GM23338 (cell line): ENCODE data around the gene MRM2. TPM values are rescaled to one million over a fixed set of nuclear protein-coding genes. Genes with fewer than 3 reads are reported as not detected.

Source experiments
- ATAC-seq: fragments of 200-7000 bp; cut with Tn5 transposase; 3 replicates; pipeline ENCODE4 v1.9.1; 2020
- DNase-seq: peaks from one replicate; pipeline ENCODE4 v3.0.0-alpha.2; 2015; ENCODE audit warnings: low spot score
- H2AFZ ChIP-seq: fragments of 200-600 bp; sonication (generic); 2 replicates; pipeline ENCODE4 v1.8.0; 2016; ENCODE audit warnings: antibody characterized with exemption, mild to moderate bottlenecking, moderate library complexity
- H3F3A ChIP-seq: fragments of 200-600 bp; sonication (generic); replicated peaks from 2 replicates; pipeline ENCODE4 v1.8.0; 2017; ENCODE audit warnings: antibody characterized with exemption, mixed run types, low read depth
- H3K27ac ChIP-seq: fragments of 200-600 bp; sonication (generic); 2 replicates; pipeline ENCODE4 v1.6.1; 2016; ENCODE audit warnings: low read depth
- H3K27me3 ChIP-seq: fragments of 200-600 bp; sonication (generic); 2 replicates; pipeline ENCODE4 v1.8.0; 2016; ENCODE audit warnings: mild to moderate bottlenecking, mixed run types, moderate library complexity; ENCODE audit not compliant: insufficient read depth
- H3K36me3 ChIP-seq: fragments of 200-600 bp; sonication (generic); 2 replicates; pipeline ENCODE4 v1.8.0; 2016; ENCODE audit warnings: mild to moderate bottlenecking; ENCODE audit not compliant: insufficient read depth
- H3K4me1 ChIP-seq: fragments of 200-600 bp; sonication (generic); 2 replicates; pipeline ENCODE4 v1.8.0; 2016; ENCODE audit warnings: mild to moderate bottlenecking, moderate library complexity; ENCODE audit not compliant: insufficient read depth
- H3K4me2 ChIP-seq: fragments of 200-600 bp; sonication (generic); 2 replicates; pipeline ENCODE4 v1.7.1; 2017; ENCODE audit warnings: mixed run types
- H3K4me3 ChIP-seq: fragments of 200-600 bp; sonication (generic); 2 replicates; pipeline ENCODE4 v1.6.1; 2016; ENCODE audit warnings: mixed run types
- H3K79me2 ChIP-seq: fragments of 200-600 bp; sonication (generic); replicated peaks from 2 replicates; pipeline ENCODE4 v1.8.0; 2017; ENCODE audit warnings: mild to moderate bottlenecking; ENCODE audit not compliant: insufficient read depth
- H3K9me2 ChIP-seq: fragments of 200-600 bp; sonication (generic); 2 replicates; pipeline ENCODE4 v1.8.0; 2017; ENCODE audit not compliant: insufficient read depth
- H4K20me1 ChIP-seq: fragments of 200-600 bp; sonication (generic); replicated peaks from 2 replicates; pipeline ENCODE4 v1.8.0; 2017; ENCODE audit warnings: mild to moderate bottlenecking; ENCODE audit not compliant: insufficient read depth
- H3K27ac Mint-ChIP-seq: 2 replicates; pipeline ENCODE4 v1.8.0; 2020; ENCODE audit warnings: inconsistent platforms, mild to moderate bottlenecking, moderate library complexity, mixed read lengths
- H3K27me3 Mint-ChIP-seq: 3 replicates; pipeline ENCODE4 v1.8.0; 2022; ENCODE audit warnings: low read depth, mild to moderate bottlenecking, moderate library complexity, mixed read lengths, inconsistent platforms; ENCODE audit not compliant: insufficient read depth, poor library complexity
- H3K36me3 Mint-ChIP-seq: 3 replicates; pipeline ENCODE4 v1.8.0; 2021; ENCODE audit warnings: low read depth, mild to moderate bottlenecking, inconsistent platforms, moderate library complexity, mixed read lengths
- H3K4me1 Mint-ChIP-seq: 3 replicates; pipeline ENCODE4 v1.8.0; 2020; ENCODE audit warnings: mild to moderate bottlenecking, inconsistent platforms, mixed read lengths
- H3K4me3 Mint-ChIP-seq: 3 replicates; pipeline ENCODE4 v1.8.0; 2021; ENCODE audit warnings: moderate library complexity, mild to moderate bottlenecking, inconsistent platforms, mixed read lengths
- H3K9me3 Mint-ChIP-seq: 3 replicates; pipeline ENCODE4 v1.8.0; 2020; ENCODE audit warnings: moderate library complexity, mild to moderate bottlenecking, inconsistent platforms, mixed read lengths
- CREB1 ChIP-seq: fragments of 250-450 bp; sonication (Bioruptor Pico); IDR thresholded peaks from 2 replicates; pipeline ENCODE4 v1.5.0; 2020; ENCODE audit warnings: low read depth, mild to moderate bottlenecking, moderate library complexity
- EZH2 ChIP-seq: fragments of 200-600 bp; sonication (generic); IDR thresholded peaks from one replicate; pipeline ENCODE4 v1.8.0; 2017; ENCODE audit warnings: antibody characterized with exemption, mild to moderate bottlenecking, low read depth; ENCODE audit not compliant: unreplicated experiment
- JUNB ChIP-seq: IDR thresholded peaks from one replicate; pipeline ENCODE4 v1.6.1; 2016; ENCODE audit warnings: antibody characterized with exemption; ENCODE audit not compliant: unreplicated experiment
- NANOG ChIP-seq: IDR thresholded peaks from 2 replicates; pipeline ENCODE4 v1.6.1; 2016; ENCODE audit warnings: antibody characterized with exemption, borderline replicate concordance
- POLR2AphosphoS5 ChIP-seq: IDR thresholded peaks from 2 replicates; pipeline ENCODE4 v1.6.1; 2016; ENCODE audit warnings: antibody characterized with exemption, low read depth
- STAT1 ChIP-seq: IDR thresholded peaks from one replicate; pipeline ENCODE4 v1.6.1; 2016; ENCODE audit warnings: antibody characterized with exemption; ENCODE audit not compliant: unreplicated experiment
- ZNF114 ChIP-seq: fragments of 250-450 bp; sonication (Bioruptor Pico); IDR thresholded peaks from 2 replicates; pipeline ENCODE4 v1.5.0; 2020; ENCODE audit warnings: mild to moderate bottlenecking, moderate library complexity
- polyA plus RNA-seq: library from polyadenylated mRNA; unstranded; fragments of >200 nt; fragmentation: Nextera tagmentation; extraction: Ambion mirVana; gene quantifications from 2 replicates; pipeline ENCODE4 v1.2.1, GENCODE V29; 2016
- total RNA-seq: library from RNA; depleted of rRNA; stranded (reverse); fragments of >200 nt; shearing (Covaris generic); gene quantifications from 2 replicates; pipeline ENCODE4 v1.2.3, GENCODE V29; 2014
- TF ChIP-seq, protein P1 (sequence below): IDR thresholded peaks from one replicate; pipeline ENCODE4 v1.6.1; 2018; ENCODE audit warnings: antibody characterized with exemption; ENCODE audit not compliant: unreplicated experiment
- TF ChIP-seq, protein P2 (sequence below): IDR thresholded peaks from 2 replicates; pipeline ENCODE4 v1.6.1; 2016; ENCODE audit warnings: antibody characterized with exemption
- TF ChIP-seq, protein P3 (sequence below), 2 experiments: fragments of 200-600 bp in 1 of 2; sonication (generic) in 1 of 2; conservative IDR thresholded peaks; 2 replicates each; pipeline versions ENCODE4 v1.5.1 to v1.6.1; 2016 to 2017; ENCODE audit warnings: antibody characterized with exemption in 2 of 2, low read depth in 2 of 2, mild to moderate bottlenecking in 2 of 2, moderate library complexity in 1 of 2
- TF ChIP-seq, protein P4 (sequence below): fragments of 250-450 bp; sonication (Bioruptor Pico); IDR thresholded peaks from 2 replicates; pipeline ENCODE4 v1.5.0; 2020; ENCODE audit warnings: mild to moderate bottlenecking, moderate library complexity

MRM2 gene
- total and polyA plus RNA-seq, 2 experiments from 2014 or later: 30.0 to 37.8 TPM

DNA sequence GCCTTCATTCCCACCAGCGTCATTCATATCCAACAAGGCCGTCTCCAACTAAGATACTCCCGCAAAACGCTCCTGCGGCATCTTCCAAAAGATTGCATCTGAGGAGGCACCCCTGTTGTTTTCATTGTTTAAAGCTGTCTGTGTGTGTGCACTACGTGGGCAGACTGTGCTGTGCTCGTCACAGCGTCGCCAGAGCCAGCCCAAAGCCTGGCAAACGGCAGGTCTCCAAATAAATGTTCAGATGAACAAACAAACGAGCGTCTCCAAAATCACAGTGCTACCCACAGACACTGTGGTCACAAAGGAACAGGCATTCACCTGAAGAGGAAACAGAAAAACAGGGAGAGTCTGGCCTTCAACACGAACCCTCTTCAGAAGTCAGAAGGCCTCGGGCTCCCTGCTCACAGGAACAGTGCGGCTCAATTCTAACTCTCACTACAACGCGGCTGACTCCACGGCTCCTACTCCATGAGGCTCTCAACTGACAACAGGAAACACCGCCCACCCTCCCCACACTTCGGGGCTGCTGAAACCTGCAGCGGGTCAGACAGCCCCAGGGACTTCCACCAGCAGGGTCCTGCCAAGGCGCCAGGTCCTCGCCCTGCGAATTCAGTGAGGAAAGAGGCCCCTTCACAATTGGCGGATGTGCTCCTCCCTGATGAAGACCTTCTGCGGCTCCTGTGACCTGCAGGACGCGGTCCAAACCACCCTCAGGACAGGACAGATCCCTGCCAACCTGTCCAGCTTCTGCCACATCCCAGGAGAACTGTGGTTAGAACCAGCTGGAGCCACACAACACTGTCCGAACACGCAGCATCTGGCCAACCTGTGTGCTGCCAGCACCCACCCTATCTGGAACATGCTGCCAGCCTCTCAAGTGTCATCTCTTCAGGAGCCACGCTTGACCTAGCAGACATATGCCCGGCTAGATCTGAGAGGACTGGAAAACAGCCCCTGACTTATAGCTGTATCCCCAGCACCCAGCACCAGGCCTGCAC is 45.3 kb downstream of the MRM2 start:
- Mint-ChIP-seq H3K27ac (no peak overlapping the region), H3K36me3 (peaks cover 58% of the 10 kb centered on the region), H3K9me3 (peaks cover 8% of the 10 kb centered on the region; the same call in 2 of the 3 replicates), H3K27me3 (peaks cover 9% of the 10 kb centered on the region), H3K4me1 (no peaks in the 10 kb centered on the region), H3K4me3 (no peak overlapping the region)
- no peaks in the 10 kb centered on the region for H3K9me2 ChIP-seq
- H4K20me1 ChIP-seq: 0 out of 2 replicates have a peak, but pooled peaks cover 7% of the 10 kb centered on the region
- no peak overlapping the region for H2AFZ ChIP-seq
- no peaks in the 10 kb centered on the region for H3K4me1 ChIP-seq
- no peaks in the 10 kb centered on the region for H3F3A ChIP-seq
- peaks cover 11% of the 10 kb centered on the region for H3K36me3 ChIP-seq
- H3K27ac ChIP-seq: no peak overlapping the region
- no peak for ATAC-seq
- no peak overlapping the region for H3K4me2 ChIP-seq
- TF ChIP-seq, protein P1, sequence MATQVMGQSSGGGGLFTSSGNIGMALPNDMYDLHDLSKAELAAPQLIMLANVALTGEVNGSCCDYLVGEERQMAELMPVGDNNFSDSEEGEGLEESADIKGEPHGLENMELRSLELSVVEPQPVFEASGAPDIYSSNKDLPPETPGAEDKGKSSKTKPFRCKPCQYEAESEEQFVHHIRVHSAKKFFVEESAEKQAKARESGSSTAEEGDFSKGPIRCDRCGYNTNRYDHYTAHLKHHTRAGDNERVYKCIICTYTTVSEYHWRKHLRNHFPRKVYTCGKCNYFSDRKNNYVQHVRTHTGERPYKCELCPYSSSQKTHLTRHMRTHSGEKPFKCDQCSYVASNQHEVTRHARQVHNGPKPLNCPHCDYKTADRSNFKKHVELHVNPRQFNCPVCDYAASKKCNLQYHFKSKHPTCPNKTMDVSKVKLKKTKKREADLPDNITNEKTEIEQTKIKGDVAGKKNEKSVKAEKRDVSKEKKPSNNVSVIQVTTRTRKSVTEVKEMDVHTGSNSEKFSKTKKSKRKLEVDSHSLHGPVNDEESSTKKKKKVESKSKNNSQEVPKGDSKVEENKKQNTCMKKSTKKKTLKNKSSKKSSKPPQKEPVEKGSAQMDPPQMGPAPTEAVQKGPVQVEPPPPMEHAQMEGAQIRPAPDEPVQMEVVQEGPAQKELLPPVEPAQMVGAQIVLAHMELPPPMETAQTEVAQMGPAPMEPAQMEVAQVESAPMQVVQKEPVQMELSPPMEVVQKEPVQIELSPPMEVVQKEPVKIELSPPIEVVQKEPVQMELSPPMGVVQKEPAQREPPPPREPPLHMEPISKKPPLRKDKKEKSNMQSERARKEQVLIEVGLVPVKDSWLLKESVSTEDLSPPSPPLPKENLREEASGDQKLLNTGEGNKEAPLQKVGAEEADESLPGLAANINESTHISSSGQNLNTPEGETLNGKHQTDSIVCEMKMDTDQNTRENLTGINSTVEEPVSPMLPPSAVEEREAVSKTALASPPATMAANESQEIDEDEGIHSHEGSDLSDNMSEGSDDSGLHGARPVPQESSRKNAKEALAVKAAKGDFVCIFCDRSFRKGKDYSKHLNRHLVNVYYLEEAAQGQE: no peak
- TF ChIP-seq STAT1 (no peak), CREB1 (CRISPR knock-in tag) (no peak), JUNB (no peak), NANOG (no peak), ZNF114 (no peak), POLR2AphosphoS5 (no peak), EZH2 (no peak)
- TF ChIP-seq, protein P2, sequence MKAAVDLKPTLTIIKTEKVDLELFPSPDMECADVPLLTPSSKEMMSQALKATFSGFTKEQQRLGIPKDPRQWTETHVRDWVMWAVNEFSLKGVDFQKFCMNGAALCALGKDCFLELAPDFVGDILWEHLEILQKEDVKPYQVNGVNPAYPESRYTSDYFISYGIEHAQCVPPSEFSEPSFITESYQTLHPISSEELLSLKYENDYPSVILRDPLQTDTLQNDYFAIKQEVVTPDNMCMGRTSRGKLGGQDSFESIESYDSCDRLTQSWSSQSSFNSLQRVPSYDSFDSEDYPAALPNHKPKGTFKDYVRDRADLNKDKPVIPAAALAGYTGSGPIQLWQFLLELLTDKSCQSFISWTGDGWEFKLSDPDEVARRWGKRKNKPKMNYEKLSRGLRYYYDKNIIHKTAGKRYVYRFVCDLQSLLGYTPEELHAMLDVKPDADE: no peak
- TF ChIP-seq, protein P3, sequence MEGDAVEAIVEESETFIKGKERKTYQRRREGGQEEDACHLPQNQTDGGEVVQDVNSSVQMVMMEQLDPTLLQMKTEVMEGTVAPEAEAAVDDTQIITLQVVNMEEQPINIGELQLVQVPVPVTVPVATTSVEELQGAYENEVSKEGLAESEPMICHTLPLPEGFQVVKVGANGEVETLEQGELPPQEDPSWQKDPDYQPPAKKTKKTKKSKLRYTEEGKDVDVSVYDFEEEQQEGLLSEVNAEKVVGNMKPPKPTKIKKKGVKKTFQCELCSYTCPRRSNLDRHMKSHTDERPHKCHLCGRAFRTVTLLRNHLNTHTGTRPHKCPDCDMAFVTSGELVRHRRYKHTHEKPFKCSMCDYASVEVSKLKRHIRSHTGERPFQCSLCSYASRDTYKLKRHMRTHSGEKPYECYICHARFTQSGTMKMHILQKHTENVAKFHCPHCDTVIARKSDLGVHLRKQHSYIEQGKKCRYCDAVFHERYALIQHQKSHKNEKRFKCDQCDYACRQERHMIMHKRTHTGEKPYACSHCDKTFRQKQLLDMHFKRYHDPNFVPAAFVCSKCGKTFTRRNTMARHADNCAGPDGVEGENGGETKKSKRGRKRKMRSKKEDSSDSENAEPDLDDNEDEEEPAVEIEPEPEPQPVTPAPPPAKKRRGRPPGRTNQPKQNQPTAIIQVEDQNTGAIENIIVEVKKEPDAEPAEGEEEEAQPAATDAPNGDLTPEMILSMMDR (conservative IDR thresholded peaks at IDR 0.05; ENCODE audit: low read depth in 2 of 2): no peak
- TF ChIP-seq, protein P4, sequence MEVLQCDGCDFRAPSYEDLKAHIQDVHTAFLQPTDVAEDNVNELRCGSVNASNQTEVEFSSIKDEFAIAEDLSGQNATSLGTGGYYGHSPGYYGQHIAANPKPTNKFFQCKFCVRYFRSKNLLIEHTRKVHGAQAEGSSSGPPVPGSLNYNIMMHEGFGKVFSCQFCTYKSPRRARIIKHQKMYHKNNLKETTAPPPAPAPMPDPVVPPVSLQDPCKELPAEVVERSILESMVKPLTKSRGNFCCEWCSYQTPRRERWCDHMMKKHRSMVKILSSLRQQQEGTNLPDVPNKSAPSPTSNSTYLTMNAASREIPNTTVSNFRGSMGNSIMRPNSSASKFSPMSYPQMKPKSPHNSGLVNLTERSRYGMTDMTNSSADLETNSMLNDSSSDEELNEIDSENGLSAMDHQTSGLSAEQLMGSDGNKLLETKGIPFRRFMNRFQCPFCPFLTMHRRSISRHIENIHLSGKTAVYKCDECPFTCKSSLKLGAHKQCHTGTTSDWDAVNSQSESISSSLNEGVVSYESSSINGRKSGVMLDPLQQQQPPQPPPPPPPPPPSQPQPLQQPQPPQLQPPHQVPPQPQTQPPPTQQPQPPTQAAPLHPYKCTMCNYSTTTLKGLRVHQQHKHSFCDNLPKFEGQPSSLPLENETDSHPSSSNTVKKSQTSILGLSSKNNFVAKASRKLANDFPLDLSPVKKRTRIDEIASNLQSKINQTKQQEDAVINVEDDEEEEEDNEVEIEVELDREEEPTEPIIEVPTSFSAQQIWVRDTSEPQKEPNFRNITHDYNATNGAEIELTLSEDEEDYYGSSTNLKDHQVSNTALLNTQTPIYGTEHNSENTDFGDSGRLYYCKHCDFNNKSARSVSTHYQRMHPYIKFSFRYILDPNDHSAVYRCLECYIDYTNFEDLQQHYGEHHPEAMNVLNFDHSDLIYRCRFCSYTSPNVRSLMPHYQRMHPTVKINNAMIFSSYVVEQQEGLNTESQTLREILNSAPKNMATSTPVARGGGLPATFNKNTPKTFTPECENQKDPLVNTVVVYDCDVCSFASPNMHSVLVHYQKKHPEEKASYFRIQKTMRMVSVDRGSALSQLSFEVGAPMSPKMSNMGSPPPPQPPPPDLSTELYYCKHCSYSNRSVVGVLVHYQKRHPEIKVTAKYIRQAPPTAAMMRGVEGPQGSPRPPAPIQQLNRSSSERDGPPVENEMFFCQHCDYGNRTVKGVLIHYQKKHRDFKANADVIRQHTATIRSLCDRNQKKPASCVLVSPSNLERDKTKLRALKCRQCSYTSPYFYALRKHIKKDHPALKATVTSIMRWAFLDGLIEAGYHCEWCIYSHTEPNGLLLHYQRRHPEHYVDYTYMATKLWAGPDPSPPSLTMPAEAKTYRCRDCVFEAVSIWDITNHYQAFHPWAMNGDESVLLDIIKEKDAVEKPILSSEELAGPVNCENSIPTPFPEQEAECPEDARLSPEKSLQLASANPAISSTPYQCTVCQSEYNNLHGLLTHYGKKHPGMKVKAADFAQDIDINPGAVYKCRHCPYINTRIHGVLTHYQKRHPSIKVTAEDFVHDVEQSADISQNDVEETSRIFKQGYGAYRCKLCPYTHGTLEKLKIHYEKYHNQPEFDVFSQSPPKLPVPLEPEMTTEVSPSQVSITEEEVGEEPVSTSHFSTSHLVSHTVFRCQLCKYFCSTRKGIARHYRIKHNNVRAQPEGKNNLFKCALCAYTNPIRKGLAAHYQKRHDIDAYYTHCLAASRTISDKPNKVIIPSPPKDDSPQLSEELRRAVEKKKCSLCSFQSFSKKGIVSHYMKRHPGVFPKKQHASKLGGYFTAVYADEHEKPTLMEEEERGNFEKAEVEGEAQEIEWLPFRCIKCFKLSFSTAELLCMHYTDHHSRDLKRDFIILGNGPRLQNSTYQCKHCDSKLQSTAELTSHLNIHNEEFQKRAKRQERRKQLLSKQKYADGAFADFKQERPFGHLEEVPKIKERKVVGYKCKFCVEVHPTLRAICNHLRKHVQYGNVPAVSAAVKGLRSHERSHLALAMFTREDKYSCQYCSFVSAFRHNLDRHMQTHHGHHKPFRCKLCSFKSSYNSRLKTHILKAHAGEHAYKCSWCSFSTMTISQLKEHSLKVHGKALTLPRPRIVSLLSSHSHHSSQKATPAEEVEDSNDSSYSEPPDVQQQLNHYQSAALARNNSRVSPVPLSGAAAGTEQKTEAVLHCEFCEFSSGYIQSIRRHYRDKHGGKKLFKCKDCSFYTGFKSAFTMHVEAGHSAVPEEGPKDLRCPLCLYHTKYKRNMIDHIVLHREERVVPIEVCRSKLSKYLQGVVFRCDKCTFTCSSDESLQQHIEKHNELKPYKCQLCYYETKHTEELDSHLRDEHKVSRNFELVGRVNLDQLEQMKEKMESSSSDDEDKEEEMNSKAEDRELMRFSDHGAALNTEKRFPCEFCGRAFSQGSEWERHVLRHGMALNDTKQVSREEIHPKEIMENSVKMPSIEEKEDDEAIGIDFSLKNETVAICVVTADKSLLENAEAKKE (CRISPR knock-in tag): no peak
- no peak overlapping the region for H3K4me3 ChIP-seq
- no peaks in the 10 kb centered on the region for H3K27me3 ChIP-seq
- no peak for DNase-seq
- H3K79me2 ChIP-seq: peaks cover 14% of the 10 kb centered on the region; the same call in 1 of the 2 replicates
